Psoas muscle (tissue), 8 donors: ENCODE results near the gene LINC00632. TPM values are rescaled to one million over a fixed set of nuclear protein-coding genes. Genes with fewer than 3 reads are reported as not detected.

Source experiments
- ATAC-seq, 4 donors: fragments of 200-7000 bp; cut with Tn5 transposase; one replicate each; pipeline ENCODE4 v1.9.1; 2020; ENCODE audit warnings: moderate library complexity in 3 of 4, mild to moderate bottlenecking in 2 of 4
- DNase-seq, 2 donors: peaks; one replicate each; pipeline ENCODE4 v3.0.0-alpha.2; 2020
- H3K27ac ChIP-seq: fragments of 200-600 bp; one replicate; pipeline ENCODE4 v1.8.0; 2022
- H3K27me3 ChIP-seq, 3 donors: fragments of 200-600 bp in 1 of 3; one replicate each; pipeline versions ENCODE4 v1.6.1 to v1.8.0; 2013 to 2022; ENCODE audit warnings: low read length in 2 of 3, mild to moderate bottlenecking in 2 of 3, moderate library complexity in 1 of 3; ENCODE audit not compliant: insufficient read depth in 3 of 3
- H3K36me3 ChIP-seq, 2 donors: fragments of 200-600 bp in 1 of 2; one replicate each; pipeline versions ENCODE4 v1.6.1 to v1.8.0; 2013 to 2022; ENCODE audit warnings: low read depth in 1 of 2, mild to moderate bottlenecking in 1 of 2, moderate library complexity in 1 of 2; ENCODE audit not compliant: insufficient read depth in 1 of 2
- H3K4me1 ChIP-seq: fragments of 200-600 bp; one replicate; pipeline ENCODE4 v1.8.0; 2022
- H3K4me3 ChIP-seq: fragments of 200-600 bp; one replicate; pipeline ENCODE4 v1.8.0; 2022; ENCODE audit warnings: mild to moderate bottlenecking
- H3K9me3 ChIP-seq: fragments of 200-600 bp; one replicate; pipeline ENCODE4 v1.8.0; 2022
- CTCF ChIP-seq: fragments of 200-600 bp; IDR thresholded peaks from one replicate; pipeline ENCODE4 v1.8.0; 2022; ENCODE audit warnings: antibody characterized with exemption
- WGBS, 3 donors: extraction: QIAGEN DNeasy Blood & Tissue Kit; methylation state at CpG; one replicate each; pipeline versions ENCODE4 v1.1.6 to v1.1.7; 2013; 5-methylcytosine and 5-hydroxymethylcytosine counted together
- intact Hi-C, 2 donors: fragments of 100-400 bp; cut with DNase I; formaldehyde crosslinking; loops; one replicate each; pipeline versions ENCODE4 v1.11.0 to v1.14.2; 2022
- long read RNA-seq, 2 donors: library from polyadenylated mRNA; unstranded; transcript quantifications; one replicate each; pipeline ENCODE4 v2.0.0, GENCODE V29; 2021
- polyA plus RNA-seq, 3 donors: library from polyadenylated mRNA; stranded (reverse); fragments of 200-250 nt; gene quantifications; one replicate each; pipeline ENCODE4 v1.2.3, GENCODE V29; 2013
- total RNA-seq, 4 donors: library from RNA; stranded (reverse); fragmentation: NEBNext Ultra II Directional in 2 of 4; extraction: Animal tissue kit (Norgen Biotek cat#: 25700) in 2 of 4; gene quantifications; one replicate each; pipeline versions ENCODE4 v1.2.1 to v1.2.4, GENCODE V29; 2021 to 2023
- donor health status: healthy with polysubstance abuse.
- donor health status: DM: no; HTN: no; CAD: no; lungs with moderate emphysema.
- donor health status: Bipolar disorder and iron deficiency.
- donor health status: healthy.
- donor health status: DM: yes; HTN: yes; CAD: no.
- donor health status: DM: no; HTN: no; CAD: no.
- donor health status: DM: no; HTN: no; CAD: no.
- donor health status: DM: yes; HTN: yes; CAD: no.

The LINC00632 gene
- total RNA-seq = 10 to 100 TPM; 28.5 to 56.4 (median 35.2) TPM
- polyA plus RNA-seq = under 1 TPM; 0.06 to 0.32 (median 0.18) TPM
- long read RNA-seq, donor 1 = 0 reads
- long read RNA-seq, donor 2 = 0 reads

GRCh38 chrX:140709421-140709846 lies at the start of gene LINC00632:
Gene LINC00632 (plus strand): TSS chrX:140709759.
- 47 to 51% (median 50%) methylated on average over 3 of the region's 3 CpGs for WGBS, 3 donors
- TF ChIP-seq CTCF = no peak
- intact Hi-C loops = no loop called here
- H3K27ac ChIP-seq = no peak within 1 kb of the TSS
- peaks cover 0 to 33% (median 2%) of the 10 kb centered on the region in 3 donors for H3K27me3 ChIP-seq
- H3K4me3 ChIP-seq = no peak within 1 kb of the TSS
- no peaks in the 10 kb centered on the region for H3K4me1 ChIP-seq
- no peaks in the 10 kb centered on the region for H3K9me3 ChIP-seq
- DNase-seq = no peak
- H3K36me3 ChIP-seq = no peaks in the 10 kb centered on the region
- ATAC-seq = no peak

DNA sequence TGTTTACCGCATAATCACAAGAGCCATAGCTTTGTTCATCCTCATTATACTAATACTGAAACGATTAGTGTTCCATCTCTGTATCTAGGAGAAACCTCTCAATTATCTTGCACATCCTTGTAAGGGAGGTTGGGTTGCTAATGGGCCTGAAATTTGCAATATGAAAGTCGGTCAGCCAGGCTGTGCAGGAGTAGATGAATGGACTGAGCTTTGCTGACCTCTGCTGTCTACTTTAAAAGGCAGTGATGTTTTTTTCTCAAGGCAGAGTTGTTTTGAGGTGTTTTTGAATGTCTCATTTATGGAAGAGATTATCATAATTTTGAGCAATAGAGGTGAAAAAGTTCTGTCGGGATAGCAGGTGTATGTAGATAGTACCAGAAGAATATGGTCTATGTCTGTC lies 47.9 kb upstream of the LINC00632 start:
- 45 to 53% (median 47%) methylated on average over 4 of the region's 4 CpGs for WGBS, 3 donors
- ATAC-seq = no peak
- no peak overlapping the region for H3K4me3 ChIP-seq

DNA sequence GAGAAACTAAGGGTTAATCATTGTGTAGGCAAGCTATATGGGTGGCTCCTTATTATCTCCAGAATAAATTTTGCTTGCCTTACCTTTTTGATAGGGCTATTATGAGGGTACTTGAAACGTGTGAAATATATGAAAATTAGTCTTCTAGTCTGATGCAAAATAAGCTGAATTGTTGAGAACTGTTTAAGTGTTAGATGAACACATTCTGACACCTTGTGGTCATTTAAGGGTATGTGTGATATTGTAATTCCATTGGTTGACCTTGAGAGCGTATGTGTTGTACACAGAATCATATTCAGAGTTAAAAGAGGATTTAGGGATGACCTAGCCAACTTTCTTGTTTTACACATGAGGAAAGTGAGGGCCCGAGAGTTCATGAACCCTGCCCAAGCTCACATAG lies 44.6 kb upstream of the LINC00632 start:
- Histone ChIP-seq H3K27ac (no peak overlapping the region), H3K9me3 (no peaks in the 10 kb centered on the region), H3K36me3 (no peaks in the 10 kb centered on the region), H3K27me3 (no peaks in the 10 kb centered on the region), H3K4me3 (no peak overlapping the region), H3K4me1 (no peaks in the 10 kb centered on the region)
- peak; percentile 23 for TF ChIP-seq CTCF
- intact Hi-C loops = loop anchor here (2.0 to 5.0 kb wide), 2 partner anchors 608 kb away; no protein-coding TSS in a partner anchor
- WGBS, 3 donors = 16 to 38% (median 34%) methylated on average over 3 of the region's 3 CpGs
- no peak for ATAC-seq
- DNase-seq = no peak

More for the DNA sequence above, 47.9 kb upstream of the LINC00632 start:
- no peak overlapping the region for H3K27ac ChIP-seq
- H3K36me3 ChIP-seq = no peaks in the 10 kb centered on the region
- peaks cover 0 to 7% (median 0%) of the 10 kb centered on the region in 3 donors for H3K27me3 ChIP-seq
- H3K4me1 ChIP-seq = no peaks in the 10 kb centered on the region
- no peak for DNase-seq
- intact Hi-C loops = loop anchor here in 1 of 2 donors (5.0 kb wide), 1 partner anchor 604 kb away; no protein-coding TSS in a partner anchor
- H3K9me3 ChIP-seq = no peaks in the 10 kb centered on the region
- no peak for TF ChIP-seq CTCF

DNA sequence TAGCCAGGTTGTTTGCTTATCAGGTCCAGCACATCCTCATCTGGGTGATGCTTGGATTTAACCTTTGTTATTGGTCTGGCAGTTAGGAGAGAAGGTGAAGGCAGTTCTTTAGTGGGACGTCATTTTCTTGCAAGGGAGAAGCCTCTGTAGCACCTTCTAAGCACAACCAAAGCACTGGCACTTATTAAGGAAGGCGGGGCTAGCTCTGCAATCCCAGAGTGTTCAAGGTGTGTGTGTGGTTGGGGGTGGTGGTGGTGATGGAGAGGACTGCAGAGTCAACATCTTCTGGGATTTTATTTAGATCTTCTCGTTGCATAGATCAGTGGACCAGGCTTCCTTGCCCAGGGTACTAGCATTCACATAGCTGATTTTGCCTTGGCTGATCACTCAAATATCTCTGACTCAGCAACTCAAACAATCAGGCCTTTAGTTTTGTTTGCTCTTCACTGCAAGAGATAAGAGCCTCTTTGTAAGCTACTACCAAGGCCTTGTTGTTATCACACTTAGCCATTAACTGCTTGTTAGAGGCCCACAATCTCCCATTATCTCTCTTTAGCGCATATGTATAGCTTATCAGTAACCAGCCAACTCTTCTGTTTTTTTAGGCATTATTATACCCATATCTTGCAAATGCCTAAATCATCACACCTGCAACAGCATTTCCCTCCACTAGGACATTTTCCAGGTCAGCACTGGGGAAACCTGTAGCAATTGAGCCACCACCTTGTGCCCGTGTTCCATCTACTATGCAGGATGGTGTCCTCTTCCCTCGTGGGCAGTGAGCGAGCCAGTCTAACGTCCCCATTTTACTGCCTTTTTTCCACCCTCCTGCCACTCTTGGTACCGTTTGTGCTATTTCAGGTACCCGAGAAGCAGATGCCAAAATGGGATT lies 36.5 kb upstream of the LINC00632 start:
- ATAC-seq (no peak), DNase-seq (no peak)
- Histone ChIP-seq H3K27me3 (no peaks in the 10 kb centered on the region), H3K4me3 (no peak overlapping the region), H3K36me3 (no peaks in the 10 kb centered on the region), H3K4me1 (no peaks in the 10 kb centered on the region), H3K9me3 (no peaks in the 10 kb centered on the region), H3K27ac (no peak overlapping the region)
- no peak for TF ChIP-seq CTCF
- intact Hi-C loops = no loop called here
- 65 to 81% (median 79%) methylated on average over 10 of the region's 10 CpGs for WGBS, 3 donors
